NCI-H524 (cell line): ENCODE measurements around the gene MCM7.
"Not testable (repeated sequence)": the region's sequence is repeated elsewhere in the genome, so short reads cannot be mapped to it uniquely, and the experiment has no call there.

Source experiments
- DNase-seq, 2 experiments: peaks; one replicate each; lab custom pipeline; 2025; lab: John Stamatoyannopoulos, UW

Gene MCM7

DNA sequence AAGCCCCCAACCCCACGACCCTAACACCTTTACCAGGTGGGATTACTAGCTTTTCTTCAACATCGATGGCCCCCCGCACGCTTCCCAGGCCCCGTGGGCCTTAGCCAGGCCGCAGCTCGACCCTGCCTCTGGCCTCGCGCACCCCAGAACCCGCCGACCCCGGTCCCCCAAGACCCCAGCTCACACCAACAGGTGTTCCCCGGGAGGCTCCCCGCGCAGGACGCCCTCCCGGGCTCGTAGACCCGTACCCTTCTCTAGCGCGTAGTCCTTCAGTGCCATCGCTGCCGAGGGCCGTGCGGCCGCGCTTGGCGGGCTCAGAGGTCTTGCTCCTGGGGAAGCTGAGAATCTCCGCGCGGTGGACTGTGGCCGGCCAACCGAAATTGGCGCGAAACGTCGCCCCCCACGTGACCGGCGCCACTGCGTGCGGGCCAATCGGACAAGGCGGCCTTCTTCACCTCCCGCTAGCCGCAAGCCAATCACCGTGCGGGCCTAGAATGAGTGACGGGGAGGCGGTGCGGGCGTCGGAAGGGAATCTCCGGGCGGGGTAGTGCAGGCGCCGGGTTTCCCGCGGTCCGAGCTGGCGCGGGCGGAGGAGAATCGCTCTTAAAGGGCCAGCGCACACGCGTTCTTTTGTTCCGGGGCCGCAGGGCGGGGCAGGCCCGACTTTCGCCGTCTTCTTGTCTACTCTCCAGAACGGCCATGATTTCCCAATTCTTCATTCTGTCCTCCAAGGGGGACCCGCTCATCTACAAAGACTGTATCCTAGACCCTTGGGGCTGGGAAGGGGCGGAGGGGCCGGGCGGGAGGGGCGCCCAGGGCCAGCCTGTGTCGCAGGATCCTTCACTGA lies at the start of gene MCM7, which contains the start of gene AP4M1:
MCM7 (minus strand) TSS at position 382 of the 847 bp plus-strand sequence; CDS start at position 279, 103 bp downstream.
AP4M1 (plus strand) TSS at position 628 of the 847 bp plus-strand sequence; CDS start at position 700, 72 bp downstream.
- peak; percentile 94 to 97 for DNase-seq

DNA sequence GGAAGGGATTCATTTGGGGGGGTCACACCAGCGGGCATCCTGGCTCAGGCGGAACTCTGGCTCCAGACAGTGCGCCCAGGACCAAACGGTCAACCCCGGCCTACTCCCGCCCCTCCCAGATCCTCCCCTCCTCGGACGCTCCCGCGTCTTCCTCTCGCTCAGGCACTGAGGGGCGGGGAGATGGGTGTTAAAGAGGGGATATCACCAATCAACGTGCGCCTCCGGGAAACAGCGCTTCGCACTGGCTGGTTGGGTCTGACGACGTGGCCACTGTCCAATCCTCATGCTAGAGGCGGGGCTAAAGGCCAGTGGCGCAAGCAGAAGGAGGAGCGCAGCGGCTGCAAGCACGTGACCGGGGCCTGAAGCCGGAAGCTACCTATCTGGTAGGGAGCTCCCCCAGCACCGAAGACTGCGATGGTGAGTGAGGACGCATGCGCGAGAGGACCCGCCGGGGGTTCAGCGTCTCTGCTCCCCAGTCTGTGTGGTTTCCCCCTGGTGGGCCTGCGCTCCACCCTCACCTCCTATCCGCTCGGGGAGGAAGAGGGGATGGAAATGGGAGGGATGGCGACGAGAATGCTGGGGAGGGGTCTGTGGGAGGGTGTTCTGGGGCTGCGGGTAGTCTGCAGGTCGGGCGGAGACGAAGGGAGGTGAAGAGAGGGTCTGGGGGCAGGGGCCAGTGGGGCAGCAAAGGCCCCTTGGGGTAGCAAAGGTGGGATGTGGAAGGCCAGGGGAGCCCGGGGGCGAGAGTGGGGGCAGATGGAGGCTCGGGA lies 47.5 kb upstream of the MCM7 start, which contains the start of gene LAMTOR4:
LAMTOR4 (plus strand) TSS at position 360 of the 770 bp plus-strand sequence; CDS start at position 415, 55 bp downstream.
- DNase-seq: peak; percentile 97 to 99

DNA sequence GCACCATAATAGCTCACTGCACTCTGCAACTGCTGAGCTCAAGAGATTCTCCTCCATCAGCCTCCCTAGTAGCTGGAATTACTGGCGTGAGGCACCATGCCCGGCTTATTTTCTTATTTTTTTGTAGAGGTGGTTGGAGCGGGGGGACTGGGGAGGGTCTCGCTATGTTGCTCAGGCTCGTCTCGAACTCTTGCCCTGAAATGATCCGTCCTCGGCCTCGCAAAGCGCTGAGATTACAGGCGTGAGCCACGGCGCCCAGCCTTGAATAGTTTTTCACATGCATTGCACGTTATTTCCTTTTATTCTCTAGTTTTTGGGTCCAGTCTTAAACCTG lies 47.0 kb upstream of the MCM7 start:
- no peak for DNase-seq

DNA sequence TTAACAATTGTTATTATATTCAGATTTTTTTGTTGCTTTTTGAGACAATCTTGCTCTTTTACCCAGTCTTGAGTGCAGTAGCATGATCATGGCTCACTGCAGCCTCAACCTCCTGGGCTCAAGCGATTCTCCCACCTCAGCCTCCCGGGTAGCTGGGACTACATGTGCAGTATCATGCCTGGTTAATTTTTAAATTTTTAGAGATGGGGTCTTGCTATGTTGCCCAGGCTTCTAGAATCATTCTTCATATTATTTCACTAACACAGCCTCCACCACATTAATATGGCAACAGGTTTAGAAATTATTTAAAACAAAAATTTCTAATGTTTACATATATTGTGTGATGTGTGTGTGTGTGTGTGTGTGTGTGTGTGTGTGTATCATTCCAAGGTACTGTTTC lies 46.1 kb upstream of the MCM7 start:
- no peak for DNase-seq

DNA sequence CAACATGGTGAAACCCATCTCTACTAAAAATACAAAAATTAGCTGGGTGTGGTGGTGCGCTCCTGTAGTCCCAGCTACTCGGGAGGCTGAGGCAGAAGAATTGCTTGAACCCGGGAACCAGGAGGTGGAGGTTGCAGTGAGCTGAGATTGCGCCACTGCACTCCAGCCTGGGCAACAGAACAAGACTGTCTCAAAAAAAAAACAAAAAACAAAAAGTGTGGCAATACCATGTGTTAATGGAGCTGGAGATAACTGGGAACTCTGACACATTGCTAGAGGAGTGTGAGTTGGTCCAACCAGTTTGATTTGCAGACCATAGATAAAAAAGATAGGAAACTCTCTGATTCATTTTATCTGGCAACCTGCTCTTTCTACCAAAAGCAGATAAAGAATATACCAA lies 45.2 kb upstream of the MCM7 start:
- not testable (repeated sequence) for DNase-seq

DNA sequence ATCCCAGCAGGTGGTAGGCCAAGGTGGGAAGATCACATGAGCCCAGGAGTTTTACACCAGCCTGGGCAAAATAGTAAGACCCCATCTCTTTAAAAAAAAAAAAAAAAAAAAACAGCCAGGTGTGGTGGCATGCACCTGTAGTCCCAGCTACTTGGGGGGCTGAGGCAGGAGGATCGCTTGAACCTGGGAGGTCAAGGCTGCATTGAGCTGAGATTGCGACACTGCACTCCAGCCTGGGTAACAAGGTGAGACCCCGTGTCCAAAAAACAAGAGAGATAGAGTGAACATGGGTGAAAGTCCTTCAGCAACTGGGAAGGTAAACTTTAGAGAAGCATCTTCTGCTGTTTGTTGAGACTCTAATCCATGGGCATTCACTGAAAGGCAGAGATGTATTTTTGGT lies 41.3 kb upstream of the MCM7 start:
- no peak for DNase-seq

DNA sequence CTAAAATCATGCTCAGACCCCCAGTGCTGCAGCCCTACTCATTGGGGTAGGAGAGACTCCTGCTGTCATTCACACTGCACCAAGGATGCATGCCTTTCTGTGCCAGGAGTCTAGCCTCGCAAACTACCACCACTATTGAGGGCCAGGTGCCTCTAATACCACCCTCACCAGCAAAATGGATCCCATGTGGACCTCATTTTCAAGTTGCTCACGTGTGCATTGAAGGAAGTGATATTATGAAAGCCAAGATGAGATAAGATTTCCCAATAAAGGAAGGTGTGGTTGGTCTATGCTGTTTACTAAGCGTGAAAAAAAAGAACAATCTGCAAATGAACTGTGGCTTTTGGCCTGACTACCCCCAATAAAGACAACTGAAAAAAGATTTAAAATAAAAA lies 40.4 kb upstream of the MCM7 start:
- no peak for DNase-seq

DNA sequence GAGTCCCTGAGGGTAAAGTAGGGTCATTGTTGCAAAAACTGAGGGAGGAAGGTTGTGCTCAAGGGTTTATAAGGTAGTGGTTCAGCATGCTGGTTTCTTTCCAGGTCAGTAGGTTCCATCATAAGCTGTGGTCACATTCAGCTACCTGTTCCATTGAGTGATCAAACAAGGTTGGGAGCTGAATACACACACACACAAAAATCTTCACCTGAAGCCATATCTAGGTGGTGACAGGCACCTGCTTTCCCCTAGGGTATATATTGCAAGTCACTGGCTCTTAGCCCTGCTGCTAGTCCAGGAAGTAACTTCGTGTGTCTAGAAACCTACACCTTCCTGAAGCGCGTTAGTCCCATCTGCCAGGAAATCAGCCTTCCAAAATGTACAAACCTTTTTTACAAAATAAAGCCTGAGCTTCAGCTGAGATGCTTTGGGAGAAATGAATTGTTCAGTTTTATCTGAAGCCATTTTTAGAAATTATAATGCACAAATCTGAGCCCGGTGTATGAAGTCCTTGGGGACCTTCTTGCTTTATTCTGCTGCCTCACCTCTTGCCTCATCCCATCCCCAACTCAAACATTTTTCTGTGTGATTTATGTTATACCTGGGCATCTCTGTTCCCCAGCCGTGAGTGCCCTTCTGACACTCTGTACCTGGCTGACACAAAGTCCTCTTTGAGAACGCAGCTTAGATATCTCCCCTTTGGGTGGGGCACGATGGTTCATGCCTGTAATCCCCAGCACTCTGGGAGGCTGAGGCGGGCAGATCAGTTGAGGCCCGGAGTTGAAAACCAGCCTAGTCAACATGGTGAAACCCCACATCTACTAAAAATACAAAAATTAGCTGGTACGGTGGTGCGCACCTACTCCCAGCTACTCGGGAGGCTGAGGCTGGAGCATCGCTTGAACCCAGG lies 36.9 kb upstream of the MCM7 start:
- no peak for DNase-seq

DNA sequence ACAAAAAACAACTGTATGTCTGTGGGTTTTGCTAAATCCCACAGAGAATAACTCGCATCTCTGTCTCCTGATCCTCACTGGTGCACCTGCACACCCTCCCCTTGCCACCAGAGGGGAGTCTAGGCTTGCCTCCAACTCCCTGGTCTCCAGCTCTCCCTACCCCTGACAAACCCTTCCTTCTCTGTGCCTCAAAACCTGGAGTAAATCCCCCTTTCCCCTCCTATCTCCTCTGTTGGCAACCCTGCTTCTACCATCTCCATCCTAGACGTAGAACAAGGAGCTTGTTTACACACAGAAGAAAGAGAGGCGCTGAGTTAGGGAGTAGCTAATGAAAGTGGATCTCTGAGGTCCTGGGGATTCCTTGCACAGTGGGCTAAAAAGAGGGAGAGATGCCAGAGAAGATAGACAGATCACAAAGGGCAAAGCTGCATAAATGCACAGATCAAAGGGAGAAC lies 31.5 kb upstream of the MCM7 start:
- DNase-seq: peak; percentile 42 to 70

DNA sequence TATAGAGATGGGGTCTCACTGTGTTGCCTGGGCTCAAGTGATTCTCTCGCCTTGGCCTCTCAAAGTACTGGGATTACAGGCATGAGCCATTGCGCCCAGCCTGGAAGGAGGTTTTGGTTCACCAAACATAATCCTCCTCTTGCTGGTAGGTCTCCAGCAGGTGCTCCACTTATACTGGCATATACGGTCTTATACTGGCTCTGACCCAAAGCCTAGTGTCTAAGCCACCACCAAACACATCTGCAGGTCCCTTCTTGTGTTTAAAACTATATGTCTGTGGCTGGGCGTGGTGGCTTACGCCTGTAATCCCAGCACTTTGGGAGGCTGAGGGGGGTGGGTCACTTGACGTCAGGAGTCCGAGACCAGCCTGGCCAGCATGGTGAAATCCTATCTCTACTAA lies 30.9 kb upstream of the MCM7 start:
- peak; percentile 31 to 52 for DNase-seq

DNA sequence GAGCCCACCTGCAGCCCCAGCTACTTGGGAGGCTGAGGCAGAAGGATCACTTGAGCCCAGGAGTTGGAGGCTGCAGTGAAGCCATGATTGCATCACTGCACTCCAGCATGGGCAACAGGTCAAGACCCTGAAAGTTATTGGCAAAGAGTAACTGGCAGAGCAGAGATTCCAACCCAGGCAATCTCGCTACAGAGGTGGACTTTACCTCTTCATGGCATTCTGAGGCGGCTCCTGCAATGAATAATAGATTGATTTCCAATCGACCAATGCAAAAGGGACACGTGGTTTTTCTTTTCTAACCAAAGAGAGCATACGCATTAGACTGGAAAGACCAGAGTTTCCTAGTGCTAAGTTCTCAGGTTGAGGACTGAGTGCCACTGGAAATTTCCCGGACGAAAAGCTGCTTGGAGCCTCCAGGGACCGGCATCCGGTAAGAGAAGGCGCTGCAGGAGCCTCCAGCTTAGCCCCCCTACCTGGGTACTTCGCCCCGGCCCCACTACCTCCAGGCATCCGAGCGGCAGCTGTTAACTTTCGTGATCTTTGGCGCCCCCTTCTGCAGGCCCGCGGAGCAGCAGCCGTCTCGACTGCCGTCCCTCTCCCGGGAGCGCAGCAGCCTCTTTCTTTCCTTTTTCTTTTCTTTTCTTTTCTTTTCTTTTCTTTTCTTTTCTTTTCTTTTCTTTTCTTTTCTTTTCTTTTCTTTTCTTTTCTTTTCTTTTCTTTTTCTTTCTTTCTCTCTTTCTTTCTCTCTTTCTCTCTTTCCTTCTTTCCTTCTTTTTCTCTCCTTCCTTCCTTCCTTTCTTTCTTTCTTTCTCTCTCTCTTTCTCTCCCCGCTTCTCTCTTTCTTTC lies 29.6 kb upstream of the MCM7 start:
- DNase-seq: peak in 1 of 2 experiments; percentile 62

DNA sequence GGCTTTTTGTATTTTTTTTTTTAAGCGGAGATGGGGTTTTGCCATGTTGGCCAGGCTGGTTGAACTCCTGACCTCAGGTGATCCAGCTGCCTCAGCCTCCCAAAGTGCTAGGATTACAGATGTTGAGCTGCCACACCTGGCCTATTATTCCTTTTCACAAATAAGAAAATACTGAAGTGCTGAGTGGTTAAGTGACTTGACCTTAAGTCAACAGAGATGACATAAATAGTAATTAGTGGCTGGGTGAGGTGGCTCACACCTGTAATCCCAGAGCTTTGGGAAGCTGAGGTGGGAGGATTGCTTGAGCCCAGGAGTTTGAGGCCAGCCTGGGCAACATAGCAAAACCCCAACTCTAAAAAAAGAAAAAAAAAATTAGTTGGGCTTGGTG lies 29.0 kb upstream of the MCM7 start:
- DNase-seq: not testable (repeated sequence)

DNA sequence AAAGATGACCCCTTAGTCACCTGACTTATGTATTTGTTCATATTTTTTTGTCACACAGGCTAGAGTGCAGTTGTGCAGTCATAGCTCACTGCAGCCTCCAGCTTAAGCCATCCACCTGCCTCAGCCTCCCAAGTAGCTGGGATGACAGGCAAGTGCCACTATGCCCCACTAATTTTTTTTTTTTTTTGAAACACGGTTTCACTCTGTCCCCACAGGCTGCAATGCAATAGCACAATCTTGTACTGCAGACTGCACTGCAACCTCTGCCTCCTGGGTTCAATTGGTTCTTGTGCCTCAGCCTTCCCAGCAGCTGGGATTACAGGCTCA lies 27.4 kb upstream of the MCM7 start:
- DNase-seq: no peak

DNA sequence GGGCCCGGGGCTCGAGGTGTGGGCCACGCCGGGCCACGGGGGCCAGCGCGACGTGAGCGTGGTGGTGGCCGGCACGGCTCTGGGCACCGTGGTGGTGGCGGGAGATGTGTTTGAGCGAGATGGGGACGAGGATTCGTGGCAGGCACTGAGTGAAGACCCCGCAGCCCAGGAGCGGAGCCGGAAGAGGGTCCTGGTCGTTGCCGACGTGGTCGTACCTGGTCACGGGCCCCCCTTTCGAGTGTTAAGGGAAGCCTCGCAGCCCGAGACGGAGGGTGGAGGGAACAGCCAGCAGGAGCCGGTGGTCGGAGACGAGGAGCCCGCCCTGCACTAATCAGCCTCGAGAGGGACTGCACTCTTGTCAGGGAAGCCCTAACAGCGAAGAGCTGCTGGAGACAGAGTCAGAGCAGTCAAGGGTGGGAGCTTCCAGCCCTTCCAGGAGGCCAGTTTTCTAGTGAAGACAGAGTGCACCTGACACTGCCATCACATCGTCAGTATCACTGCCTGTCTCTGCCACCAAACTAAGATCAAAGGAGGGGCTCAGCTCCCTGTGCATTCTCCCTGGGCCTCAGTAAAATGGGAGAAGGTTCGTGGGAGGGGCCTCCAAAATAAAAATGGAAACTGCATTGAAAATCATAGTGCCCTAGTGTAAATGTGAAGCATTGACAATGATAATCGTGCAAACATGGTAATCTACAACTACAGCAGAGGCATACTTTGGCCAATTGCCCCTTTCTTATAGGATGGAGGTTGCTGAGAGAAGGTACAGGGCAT lies 26.9 kb upstream of the MCM7 start:
- peak in 1 of 2 experiments; percentile 48 for DNase-seq

DNA sequence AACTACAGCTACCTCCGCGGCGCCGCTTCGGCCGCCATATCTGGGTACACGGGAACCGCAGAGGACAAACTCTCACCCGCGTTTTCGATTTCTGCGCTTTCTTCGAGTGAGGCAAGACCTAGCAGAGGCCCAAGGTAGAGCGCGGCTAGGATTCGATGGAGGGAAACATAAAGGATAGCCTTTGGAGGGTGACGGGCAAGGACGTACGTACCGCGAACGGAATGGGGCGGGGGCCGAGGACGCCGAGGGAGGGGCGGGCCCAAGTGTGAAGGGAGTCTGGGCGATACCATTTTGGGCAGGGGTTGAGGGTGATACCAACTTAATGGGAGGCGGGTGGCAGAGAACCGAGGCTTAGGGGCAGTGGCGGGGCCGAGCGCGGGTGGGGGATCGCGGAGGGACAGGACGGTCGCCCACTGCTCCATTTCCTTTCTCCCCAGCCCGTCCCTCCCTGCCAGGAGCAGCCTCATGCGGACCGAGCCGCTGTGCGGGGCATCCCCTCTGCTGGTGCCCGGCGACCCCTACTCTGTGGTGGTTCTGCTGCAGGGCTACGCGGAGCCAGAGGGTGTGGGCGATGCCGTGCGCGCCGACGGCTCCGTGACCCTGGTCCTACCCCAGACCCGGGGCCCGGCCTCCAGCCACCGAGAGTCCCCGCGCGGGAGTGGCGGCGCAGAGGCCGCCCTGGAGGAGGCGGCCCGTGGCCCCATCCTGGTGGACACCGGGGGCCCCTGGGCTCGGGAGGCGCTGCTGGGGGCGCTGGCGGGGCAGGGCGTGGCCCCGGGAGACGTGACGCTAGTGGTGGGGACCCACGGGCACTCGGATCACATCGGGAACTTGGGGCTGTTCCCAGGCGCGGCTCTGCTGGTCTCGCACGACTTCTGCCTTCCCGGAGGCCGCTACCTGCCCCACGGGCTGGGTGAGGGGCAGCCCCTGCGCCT lies 26.0 kb upstream of the MCM7 start, which contains the start of gene MBLAC1:
MBLAC1 (plus strand) TSS at position 37 of the 935 bp plus-strand sequence; CDS start at position 466, 429 bp downstream.
- peak; percentile 77 to 88 for DNase-seq

DNA sequence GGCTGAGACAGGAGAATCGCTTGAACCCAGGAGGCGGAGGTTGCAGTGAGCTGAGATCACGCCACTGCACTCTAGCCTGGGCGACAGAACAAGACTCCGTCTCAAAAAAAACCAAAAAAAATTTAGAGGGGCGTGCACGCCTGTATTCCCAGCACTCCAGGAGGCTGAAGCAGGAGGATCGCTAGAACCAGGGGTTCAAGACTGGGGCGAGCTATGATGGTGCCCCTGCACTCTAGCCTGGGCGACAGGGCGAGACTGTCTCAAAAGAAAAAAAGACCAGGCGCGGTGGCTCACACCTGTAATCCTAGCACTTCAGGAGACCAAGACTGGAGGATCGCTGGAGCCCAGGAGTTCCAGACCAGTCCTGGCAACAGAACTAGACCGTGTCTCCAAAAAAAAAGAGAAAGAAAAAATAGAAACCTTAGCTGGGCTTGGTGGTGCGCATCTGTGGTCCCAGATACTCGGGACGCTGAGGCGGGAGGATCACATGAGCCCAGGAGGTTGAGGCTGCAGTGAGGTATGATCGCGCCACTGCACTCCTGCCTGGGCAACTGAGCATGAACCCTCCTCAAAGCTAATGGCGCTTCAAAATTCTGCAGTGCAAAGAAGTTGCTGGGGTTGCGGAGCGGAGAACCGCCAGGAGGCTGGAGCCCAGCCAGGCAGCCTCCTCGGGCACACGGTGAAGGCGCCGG lies 25.2 kb upstream of the MCM7 start:
- peak in 1 of 2 experiments; percentile 41 for DNase-seq

DNA sequence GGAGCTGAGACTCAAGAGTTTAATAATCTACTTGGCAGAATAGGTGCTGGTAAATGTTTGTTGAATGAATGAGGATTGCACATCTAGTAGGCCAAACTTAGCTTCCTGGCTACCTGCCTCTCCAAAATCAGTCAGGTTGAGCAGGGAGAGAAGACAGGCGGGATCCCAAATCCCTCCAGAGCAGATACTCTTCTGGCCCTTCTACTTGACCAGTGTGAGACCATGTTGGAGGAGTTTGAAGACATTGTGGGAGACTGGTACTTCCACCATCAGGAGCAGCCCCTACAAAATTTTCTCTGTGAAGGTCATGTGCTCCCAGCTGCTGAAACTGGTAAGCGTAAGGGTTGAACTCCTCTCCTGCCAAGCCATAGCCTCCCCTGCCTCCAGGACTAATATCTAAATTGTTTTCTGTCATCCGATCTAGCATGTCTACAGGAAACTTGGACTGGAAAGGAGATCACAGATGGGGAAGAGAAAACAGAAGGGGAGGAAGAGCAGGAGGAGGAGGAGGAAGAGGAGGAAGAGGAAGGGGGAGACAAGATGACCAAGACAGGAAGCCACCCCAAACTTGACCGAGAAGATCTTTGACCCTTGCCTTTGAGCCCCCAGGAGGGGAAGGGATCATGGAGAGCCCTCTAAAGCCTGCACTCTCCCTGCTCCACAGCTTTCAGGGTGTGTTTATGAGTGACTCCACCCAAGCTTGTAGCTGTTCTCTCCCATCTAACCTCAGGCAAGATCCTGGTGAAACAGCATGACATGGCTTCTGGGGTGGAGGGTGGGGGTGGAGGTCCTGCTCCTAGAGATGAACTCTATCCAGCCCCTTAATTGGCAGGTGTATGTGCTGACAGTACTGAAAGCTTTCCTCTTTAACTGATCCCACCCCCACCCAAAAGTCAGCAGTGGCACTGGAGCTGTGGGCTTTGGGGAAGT lies 23.4 kb upstream of the MCM7 start:
- no peak for DNase-seq
